ENCODE measurements around the gene KIFC1. TPM values are rescaled to one million over a fixed set of nuclear protein-coding genes. Genes with fewer than 3 reads are reported as not detected.
"Not testable (repeated sequence)": the region's sequence is repeated elsewhere in the genome, so short reads cannot be mapped to it uniquely, and the experiment has no call there.

Gene KIFC1
- polyA plus RNA-seq (2013, experiment 1 of 2) = 61.5 TPM
- 66.2 TPM for polyA plus RNA-seq (2013, experiment 2 of 2)

- Histone ChIP-seq H3K9ac (ENCODE audit: low read depth, low read length) (peak within 1 kb of the TSS; percentile 84), H3K4me1 (ENCODE audit: insufficient read depth, low read length) (peaks cover 13% of the 10 kb centered on the region), H3K4me3 (ENCODE audit: low read length) (peak within 1 kb of the TSS; percentile 93), H3K36me3 (ENCODE audit: insufficient read depth, low read length) (peaks cover 6% of the 10 kb centered on the region; the same call in 1 of the 2 replicates), H3K27ac (ENCODE audit: low read depth, low read length) (peak within 1 kb of the TSS; percentile 92), H3K27me3 (ENCODE audit: insufficient read depth, low read length) (no peaks in the 10 kb centered on the region), H3K9me3 (ENCODE audit: insufficient read depth, low read depth, low read length) (no peaks in the 10 kb centered on the region)
- under 1% methylated on average over 67 of the region's 67 CpGs for WGBS
Measured at GRCh38 chr6:33391278-33391921, at the start of gene KIFC1. Gene KIFC1, plus strand, starts transcription at chr6:33391823. Its CDS starts 163 bp downstream, at chr6:33391986.

DNA sequence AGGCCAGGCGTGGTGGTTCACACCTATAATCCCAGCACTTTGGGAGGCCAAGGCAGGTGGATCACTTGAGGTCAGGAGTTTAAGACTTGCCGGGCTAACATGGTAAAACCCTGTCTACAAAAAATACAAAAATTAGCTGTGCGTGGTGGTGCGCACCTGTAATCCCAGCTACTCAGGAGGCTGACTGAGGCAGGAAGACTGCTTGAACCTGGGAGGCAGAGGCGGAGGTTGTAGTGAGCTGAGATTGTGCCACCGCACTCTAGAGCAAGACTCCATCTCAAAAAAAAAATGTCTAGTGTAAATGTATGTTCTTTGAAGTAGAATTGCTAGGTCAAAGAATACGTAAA is 48.0 kb upstream of the KIFC1 start:
- not testable (repeated sequence) for H3K27ac ChIP-seq (ENCODE audit: low read depth, low read length); H3K27me3 ChIP-seq (ENCODE audit: insufficient read depth, low read length); H3K36me3 ChIP-seq (ENCODE audit: insufficient read depth, low read length); H3K4me3 ChIP-seq (ENCODE audit: low read length); H3K4me1 ChIP-seq (ENCODE audit: insufficient read depth, low read length); H3K9ac ChIP-seq (ENCODE audit: low read depth, low read length); H3K9me3 ChIP-seq (ENCODE audit: insufficient read depth, low read depth, low read length)
- 94% methylated on average over 7 of the region's 7 CpGs for WGBS

- Histone ChIP-seq H3K4me3 (ENCODE audit: low read length) (no peak overlapping the region), H3K9me3 (ENCODE audit: insufficient read depth, low read depth, low read length) (no peaks in the 10 kb centered on the region), H3K27ac (ENCODE audit: low read depth, low read length) (no peak overlapping the region), H3K27me3 (ENCODE audit: insufficient read depth, low read length) (no peaks in the 10 kb centered on the region), H3K9ac (ENCODE audit: low read depth, low read length) (no peak overlapping the region), H3K4me1 (ENCODE audit: insufficient read depth, low read length) (peaks cover 4% of the 10 kb centered on the region; the same call in 1 of the 2 replicates), H3K36me3 (ENCODE audit: insufficient read depth, low read length) (no peaks in the 10 kb centered on the region)
- 86% methylated on average over 5 of the region's 6 CpGs for WGBS
Measured at GRCh38 chr6:33343953-33344611, 47.5 kb upstream of the KIFC1 start.

GRCh38 chr6:33344701-33345697 is 46.6 kb upstream of the KIFC1 start:
- Histone ChIP-seq H3K4me3 (ENCODE audit: low read length) (no peak overlapping the region), H3K9ac (ENCODE audit: low read depth, low read length) (no peak overlapping the region)
- 30% methylated on average over 21 of the region's 22 CpGs for WGBS

DNA sequence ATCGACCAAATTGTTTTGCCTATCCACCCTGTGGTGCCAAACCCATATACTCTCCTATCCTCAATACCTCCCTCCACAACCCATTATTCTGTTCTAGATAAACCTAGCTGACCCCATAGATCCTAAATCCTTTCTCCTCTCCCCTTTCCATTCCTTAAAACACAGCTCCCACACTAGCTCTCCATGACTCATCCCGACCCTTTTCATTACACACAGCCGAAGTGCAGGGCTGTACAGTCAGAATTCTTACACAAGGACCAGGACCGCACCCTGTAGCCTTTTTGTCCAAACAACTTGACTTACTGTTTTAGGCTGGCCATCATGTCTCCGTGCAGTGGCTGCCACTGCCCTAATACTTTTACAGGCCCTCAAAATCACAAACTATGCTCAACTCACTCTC is 44.7 kb upstream of the KIFC1 start:
- not testable (repeated sequence) for H3K4me1 ChIP-seq (ENCODE audit: insufficient read depth, low read length); H3K27ac ChIP-seq (ENCODE audit: low read depth, low read length); H3K36me3 ChIP-seq (ENCODE audit: insufficient read depth, low read length); H3K4me3 ChIP-seq (ENCODE audit: low read length); H3K9ac ChIP-seq (ENCODE audit: low read depth, low read length); H3K9me3 ChIP-seq (ENCODE audit: insufficient read depth, low read depth, low read length); H3K27me3 ChIP-seq (ENCODE audit: insufficient read depth, low read length)
- WGBS = 91% methylated on average over 5 of the region's 5 CpGs

More at GRCh38 chr6:33344701-33345697, 46.6 kb upstream of the KIFC1 start:
- no peaks in the 10 kb centered on the region for H3K9me3 ChIP-seq (ENCODE audit: insufficient read depth, low read depth, low read length)
- peaks cover 4% of the 10 kb centered on the region; the same call in 1 of the 2 replicates for H3K4me1 ChIP-seq (ENCODE audit: insufficient read depth, low read length)
- no peak overlapping the region for H3K27ac ChIP-seq (ENCODE audit: low read depth, low read length)
- no peaks in the 10 kb centered on the region for H3K36me3 ChIP-seq (ENCODE audit: insufficient read depth, low read length)
- H3K27me3 ChIP-seq (ENCODE audit: insufficient read depth, low read length) = no peaks in the 10 kb centered on the region

DNA sequence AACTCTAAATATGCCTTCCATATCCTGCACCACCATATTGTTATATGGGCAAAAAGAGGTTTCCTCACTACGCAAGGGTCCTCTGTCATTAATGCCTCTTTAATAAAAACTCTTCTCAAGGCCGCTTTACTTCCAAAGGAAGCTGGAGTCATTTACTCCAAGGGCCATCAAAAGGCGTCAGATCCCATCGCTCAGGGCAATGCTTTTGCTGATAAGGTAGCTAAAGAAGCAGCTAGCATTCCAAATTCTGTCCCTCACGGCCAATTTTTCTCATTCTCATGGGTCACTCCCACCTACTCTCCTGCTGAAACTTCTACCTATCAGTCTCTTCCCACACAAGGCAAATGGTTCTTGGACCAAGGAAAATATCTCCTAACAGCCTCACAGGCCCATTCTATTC is 43.8 kb upstream of the KIFC1 start:
- WGBS = 85% methylated on average over 5 of the region's 5 CpGs
- Histone ChIP-seq H3K27ac (ENCODE audit: low read depth, low read length) (no peak overlapping the region), H3K4me3 (ENCODE audit: low read length) (no peak overlapping the region)

DNA sequence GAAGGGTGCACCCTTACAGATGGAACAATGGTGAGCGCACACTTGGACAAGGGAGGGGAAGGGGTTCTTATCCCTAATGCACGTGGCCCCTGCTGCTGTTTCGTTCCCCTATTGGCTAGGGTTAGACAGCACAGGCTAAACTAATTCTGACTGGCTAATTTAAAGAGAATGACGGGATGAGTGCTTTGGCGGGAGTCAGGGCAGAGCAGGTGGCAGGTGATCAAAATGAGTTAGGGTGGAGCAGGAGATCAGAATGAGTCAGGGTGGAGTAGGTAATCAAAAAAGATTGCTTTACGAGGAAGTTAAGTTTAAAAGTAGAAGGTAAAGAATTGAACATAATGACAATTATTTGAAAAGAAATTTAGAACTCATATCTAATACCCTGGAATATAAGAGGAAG is 35.8 kb upstream of the KIFC1 start:
- H3K4me3 ChIP-seq (ENCODE audit: low read length); H3K9me3 ChIP-seq (ENCODE audit: insufficient read depth, low read depth, low read length); H3K4me1 ChIP-seq (ENCODE audit: insufficient read depth, low read length); H3K9ac ChIP-seq (ENCODE audit: low read depth, low read length); H3K27me3 ChIP-seq (ENCODE audit: insufficient read depth, low read length); H3K27ac ChIP-seq (ENCODE audit: low read depth, low read length); H3K36me3 ChIP-seq (ENCODE audit: insufficient read depth, low read length): not testable (repeated sequence)
- WGBS = 92% methylated on average over 6 of the region's 6 CpGs

More for the DNA sequence above, 43.8 kb upstream of the KIFC1 start:
- H3K4me1 ChIP-seq (ENCODE audit: insufficient read depth, low read length) = peaks cover 4% of the 10 kb centered on the region; the same call in 1 of the 2 replicates
- no peak overlapping the region for H3K9ac ChIP-seq (ENCODE audit: low read depth, low read length)
- no peaks in the 10 kb centered on the region for H3K27me3 ChIP-seq (ENCODE audit: insufficient read depth, low read length)
- H3K36me3 ChIP-seq (ENCODE audit: insufficient read depth, low read length) = no peaks in the 10 kb centered on the region
- no peaks in the 10 kb centered on the region for H3K9me3 ChIP-seq (ENCODE audit: insufficient read depth, low read depth, low read length)

GRCh38 chr6:33356295-33356694 is 35.3 kb upstream of the KIFC1 start:
- no peak overlapping the region for H3K9ac ChIP-seq (ENCODE audit: low read depth, low read length)
- H3K9me3 ChIP-seq (ENCODE audit: insufficient read depth, low read depth, low read length) = no peaks in the 10 kb centered on the region
- WGBS = 98% methylated on average over 3 of the region's 3 CpGs
- no peaks in the 10 kb centered on the region for H3K27me3 ChIP-seq (ENCODE audit: insufficient read depth, low read length)
- 0 out of 2 replicates have a peak, but pooled peaks cover 3% of the 10 kb centered on the region for H3K4me1 ChIP-seq (ENCODE audit: insufficient read depth, low read length)
- no peaks in the 10 kb centered on the region for H3K36me3 ChIP-seq (ENCODE audit: insufficient read depth, low read length)
- no peak overlapping the region for H3K4me3 ChIP-seq (ENCODE audit: low read length)
- H3K27ac ChIP-seq (ENCODE audit: low read depth, low read length) = no peak overlapping the region

DNA sequence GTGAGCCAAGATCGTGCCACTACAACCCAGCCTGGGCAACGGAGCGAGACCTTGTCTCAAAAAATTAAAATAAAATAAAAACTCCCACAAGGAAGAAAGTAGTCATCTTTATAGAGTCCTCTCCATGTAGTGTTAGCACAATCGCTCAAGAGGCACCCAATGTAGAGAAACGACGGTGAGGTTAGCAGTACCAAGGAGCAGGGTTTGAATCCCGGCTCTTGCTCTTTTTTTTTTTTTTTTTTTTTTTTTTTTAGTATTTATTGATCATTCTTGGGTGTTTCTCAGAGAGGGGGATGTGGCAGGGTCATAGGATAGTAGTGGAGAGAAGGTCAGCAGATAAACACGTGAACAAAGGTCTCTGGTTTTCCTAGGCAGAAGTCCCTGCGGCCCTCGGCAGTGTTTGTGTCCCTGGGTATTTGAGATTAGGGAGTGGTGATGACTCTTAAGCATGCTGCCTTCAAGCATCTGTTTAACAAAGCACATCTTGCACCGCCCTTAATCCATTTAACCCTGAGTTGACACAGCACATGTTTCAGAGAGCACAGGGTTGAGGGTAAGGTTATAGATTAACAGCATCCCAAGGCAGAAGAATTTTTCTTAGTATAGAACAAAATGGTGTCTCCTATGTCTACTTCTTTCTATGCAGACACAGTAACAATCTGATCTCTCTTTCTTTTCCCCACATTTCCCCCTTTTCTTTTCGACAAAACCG is 34.3 kb upstream of the KIFC1 start:
- not testable (repeated sequence) for H3K4me1 ChIP-seq (ENCODE audit: insufficient read depth, low read length); H3K27ac ChIP-seq (ENCODE audit: low read depth, low read length); H3K36me3 ChIP-seq (ENCODE audit: insufficient read depth, low read length); H3K27me3 ChIP-seq (ENCODE audit: insufficient read depth, low read length); H3K9ac ChIP-seq (ENCODE audit: low read depth, low read length); H3K9me3 ChIP-seq (ENCODE audit: insufficient read depth, low read depth, low read length); H3K4me3 ChIP-seq (ENCODE audit: low read length)
- WGBS = 89% methylated on average over 11 of the region's 13 CpGs

GRCh38 chr6:33359331-33359730 is 32.3 kb upstream of the KIFC1 start:
- Histone ChIP-seq H3K27ac (ENCODE audit: low read depth, low read length) (no peak overlapping the region), H3K36me3 (ENCODE audit: insufficient read depth, low read length) (no peaks in the 10 kb centered on the region), H3K4me3 (ENCODE audit: low read length) (no peak overlapping the region), H3K9me3 (ENCODE audit: insufficient read depth, low read depth, low read length) (no peaks in the 10 kb centered on the region), H3K27me3 (ENCODE audit: insufficient read depth, low read length) (no peaks in the 10 kb centered on the region), H3K4me1 (ENCODE audit: insufficient read depth, low read length) (peaks cover 8% of the 10 kb centered on the region), H3K9ac (ENCODE audit: low read depth, low read length) (no peak overlapping the region)

Measured in HUES64 (cell line).